ENCODE measurements around the gene RSRC1.

GRCh38 chr3:158185711-158186110 is 75.8 kb downstream of the RSRC1 start:
- TF ChIP-seq, protein P1, sequence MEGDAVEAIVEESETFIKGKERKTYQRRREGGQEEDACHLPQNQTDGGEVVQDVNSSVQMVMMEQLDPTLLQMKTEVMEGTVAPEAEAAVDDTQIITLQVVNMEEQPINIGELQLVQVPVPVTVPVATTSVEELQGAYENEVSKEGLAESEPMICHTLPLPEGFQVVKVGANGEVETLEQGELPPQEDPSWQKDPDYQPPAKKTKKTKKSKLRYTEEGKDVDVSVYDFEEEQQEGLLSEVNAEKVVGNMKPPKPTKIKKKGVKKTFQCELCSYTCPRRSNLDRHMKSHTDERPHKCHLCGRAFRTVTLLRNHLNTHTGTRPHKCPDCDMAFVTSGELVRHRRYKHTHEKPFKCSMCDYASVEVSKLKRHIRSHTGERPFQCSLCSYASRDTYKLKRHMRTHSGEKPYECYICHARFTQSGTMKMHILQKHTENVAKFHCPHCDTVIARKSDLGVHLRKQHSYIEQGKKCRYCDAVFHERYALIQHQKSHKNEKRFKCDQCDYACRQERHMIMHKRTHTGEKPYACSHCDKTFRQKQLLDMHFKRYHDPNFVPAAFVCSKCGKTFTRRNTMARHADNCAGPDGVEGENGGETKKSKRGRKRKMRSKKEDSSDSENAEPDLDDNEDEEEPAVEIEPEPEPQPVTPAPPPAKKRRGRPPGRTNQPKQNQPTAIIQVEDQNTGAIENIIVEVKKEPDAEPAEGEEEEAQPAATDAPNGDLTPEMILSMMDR (optimal IDR thresholded peaks at IDR 0.05 in 1 of 3, IDR thresholded peaks at IDR 0.05 in 1 of 3, conservative IDR thresholded peaks at IDR 0.05 in 1 of 3; ENCODE audit: extremely low read depth in 1 of 3, insufficient read depth in 2 of 3, low read length in 3 of 3), result no peak
- TF ChIP-seq EZH2 (IDR thresholded peaks at IDR 0.05; ENCODE audit: low read length), result no peak

Data from keratinocyte (primary cell).